DOHH2 (cell line): ENCODE data around the gene TUBA4A.

Experiments
- H3F3A ChIP-seq: fragments of 200-600 bp; sonication (generic), shearing (Covaris generic); 2 replicates; pipeline ENCODE4 v1.6.0; 2016; ENCODE audit warnings: antibody characterized with exemption, mild to moderate bottlenecking; ENCODE audit not compliant: control insufficient read depth, insufficient read depth
- H3K27ac ChIP-seq: fragments of 200-600 bp; sonication (generic); 2 replicates; pipeline ENCODE4 v1.5.1; 2014; ENCODE audit warnings: low read depth, mild to moderate bottlenecking, low read length, moderate library complexity
- H3K27me3 ChIP-seq: fragments of 200-600 bp; sonication (generic); 2 replicates; pipeline ENCODE4 v1.6.1; 2014; ENCODE audit warnings: mild to moderate bottlenecking, low read length, mixed read lengths; ENCODE audit not compliant: control insufficient read depth
- H3K36me3 ChIP-seq: fragments of 200-600 bp; sonication (generic); 2 replicates; pipeline ENCODE4 v1.6.1; 2014; ENCODE audit warnings: mild to moderate bottlenecking, low read length, moderate library complexity, mixed read lengths; ENCODE audit not compliant: control insufficient read depth
- H3K4me1 ChIP-seq: fragments of 200-600 bp; sonication (generic); 2 replicates; pipeline ENCODE4 v1.6.1; 2014; ENCODE audit warnings: mild to moderate bottlenecking, low read length, mixed read lengths; ENCODE audit not compliant: control insufficient read depth
- H3K4me2 ChIP-seq: fragments of 200-600 bp; sonication (generic); 2 replicates; pipeline ENCODE4 v1.6.0; 2014; ENCODE audit warnings: mild to moderate bottlenecking, low read length, moderate library complexity
- H3K4me3 ChIP-seq: fragments of 200-600 bp; sonication (generic); 2 replicates; pipeline ENCODE4 v1.5.1; 2014; ENCODE audit warnings: mild to moderate bottlenecking, low read length, mixed read lengths
- H3K79me2 ChIP-seq: fragments of 200-600 bp; sonication (generic); 2 replicates; pipeline ENCODE4 v1.6.1; 2014; ENCODE audit warnings: mild to moderate bottlenecking, low read length, mixed read lengths; ENCODE audit not compliant: control insufficient read depth
- H3K9me2 ChIP-seq: fragments of 200-600 bp; sonication (generic); replicated peaks from 2 replicates; pipeline ENCODE4 v1.6.1; 2014; ENCODE audit warnings: mild to moderate bottlenecking, low read length, mixed read lengths; ENCODE audit not compliant: control insufficient read depth
- H3K9me3 ChIP-seq: fragments of 200-600 bp; sonication (generic); 2 replicates; pipeline ENCODE4 v1.6.1; 2014; ENCODE audit warnings: antibody characterized with exemption, low read length, mixed read lengths; ENCODE audit not compliant: control insufficient read depth, insufficient read depth
- H4K20me1 ChIP-seq: fragments of 200-600 bp; sonication (generic); 2 replicates; pipeline ENCODE4 v1.6.0; 2014; ENCODE audit warnings: low read depth, mild to moderate bottlenecking, antibody characterized with exemption, low read length, moderate library complexity; ENCODE audit not compliant: control insufficient read depth, insufficient read depth
- CTCF ChIP-seq: fragments of 200-600 bp; sonication (generic); IDR thresholded peaks from one replicate; pipeline ENCODE4 v1.5.1; 2014; ENCODE audit warnings: antibody characterized with exemption, mild to moderate bottlenecking, low read depth, low read length; ENCODE audit not compliant: poor library complexity, severe bottlenecking
- EZH2phosphoT487 ChIP-seq: fragments of 200-600 bp; sonication (generic); IDR thresholded peaks from 2 replicates; pipeline ENCODE4 v1.6.1; 2017; ENCODE audit warnings: borderline replicate concordance, mild to moderate bottlenecking, antibody characterized with exemption, low read length, moderate library complexity, mixed read lengths

The TUBA4A gene

GRCh38 chr2:219299372-219299760, 45.6 kb upstream of the TUBA4A start:
- Histone ChIP-seq H3K9me3 (no peaks in the 10 kb centered on the region), H3K4me2 (no peak overlapping the region), H3K4me3 (no peak overlapping the region), H3K27me3 (peaks cover 49% of the 10 kb centered on the region), H3K79me2 (no peaks in the 10 kb centered on the region), H3K36me3 (no peaks in the 10 kb centered on the region), H3K4me1 (peaks cover 14% of the 10 kb centered on the region), H3K9me2 (no peaks in the 10 kb centered on the region), H3F3A (peaks cover 2% of the 10 kb centered on the region; the same call in 1 of the 2 replicates), H4K20me1 (no peaks in the 10 kb centered on the region), H3K27ac (no peak overlapping the region)
- TF ChIP-seq EZH2phosphoT487 (no peak), CTCF (no peak)

GRCh38 chr2:219298759-219299371, 45.1 kb upstream of the TUBA4A start:
- H3K79me2 ChIP-seq, result no peaks in the 10 kb centered on the region
- H3K4me2 ChIP-seq, result peak overlapping the region; percentile 29; the same call in 1 of the 2 replicates
- peaks cover 49% of the 10 kb centered on the region for H3K27me3 ChIP-seq
- no peaks in the 10 kb centered on the region for H4K20me1 ChIP-seq
- no peaks in the 10 kb centered on the region for H3K9me3 ChIP-seq
- H3K4me1 ChIP-seq, result peaks cover 19% of the 10 kb centered on the region
- H3K36me3 ChIP-seq, result no peaks in the 10 kb centered on the region
- H3K27ac ChIP-seq, result no peak overlapping the region
- TF ChIP-seq CTCF (peak; percentile 90), EZH2phosphoT487 (no peak)
- no peak overlapping the region for H3K4me3 ChIP-seq
- no peaks in the 10 kb centered on the region for H3K9me2 ChIP-seq
- peaks cover 2% of the 10 kb centered on the region; the same call in 1 of the 2 replicates for H3F3A ChIP-seq

GRCh38 chr2:219297766-219298456, 44.2 kb upstream of the TUBA4A start:
- H3K4me3 ChIP-seq, result no peak overlapping the region
- no peaks in the 10 kb centered on the region for H3K9me3 ChIP-seq
- H3K9me2 ChIP-seq, result no peaks in the 10 kb centered on the region
- no peak overlapping the region for H3K4me2 ChIP-seq
- H3K4me1 ChIP-seq, result peaks cover 22% of the 10 kb centered on the region
- H3K27me3 ChIP-seq, result peaks cover 39% of the 10 kb centered on the region
- no peaks in the 10 kb centered on the region for H3K79me2 ChIP-seq
- H3K27ac ChIP-seq, result no peak overlapping the region
- no peaks in the 10 kb centered on the region for H3K36me3 ChIP-seq
- H4K20me1 ChIP-seq, result no peaks in the 10 kb centered on the region
- TF ChIP-seq EZH2phosphoT487, result no peak
- no peak for TF ChIP-seq CTCF
- H3F3A ChIP-seq, result peaks cover 2% of the 10 kb centered on the region; the same call in 1 of the 2 replicates
